PC-3 (cell line): Measurements from ENCODE around the gene TOMM7.
A peak's percentile ranks its signal among the peaks of the same experiment; 100 is the strongest.

ENCODE experiments used
- EZH2phosphoT487 ChIP-seq: fragments of 300-600 bp; sonication (generic); IDR thresholded peaks from 2 replicates; pipeline ENCODE4 v1.6.1; 2018; ENCODE audit warnings: mild to moderate bottlenecking, antibody characterized with exemption, low read length, borderline replicate concordance
- TF ChIP-seq, protein P1 (sequence below): fragments of 300-600 bp; sonication (generic); conservative IDR thresholded peaks from 2 replicates; pipeline ENCODE4 v1.5.1; 2017; ENCODE audit warnings: antibody characterized with exemption, low read depth, mild to moderate bottlenecking, low read length

DNA sequence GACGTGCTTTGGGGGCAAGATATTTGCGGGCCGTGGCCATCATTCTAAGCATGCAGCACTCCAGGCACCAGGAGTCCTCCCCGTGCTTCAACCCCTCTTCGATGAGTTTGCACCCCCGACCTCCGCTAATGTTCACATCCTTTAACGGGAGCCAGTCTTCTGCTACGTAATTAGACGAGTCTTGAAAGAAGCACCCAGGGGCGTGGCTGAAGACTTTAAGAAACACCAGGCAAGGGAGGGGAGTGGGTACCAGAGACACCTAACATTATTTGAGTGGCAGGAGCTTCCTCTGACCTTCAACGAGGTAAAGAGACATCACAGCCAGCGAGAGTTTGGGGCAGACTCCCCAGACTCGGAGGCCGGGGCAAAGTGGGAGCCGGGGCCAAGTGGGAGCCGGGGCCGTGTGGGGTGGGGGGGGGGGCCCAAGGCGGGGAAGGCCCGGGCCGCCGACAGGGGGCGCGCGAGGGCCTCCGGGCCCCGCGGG is 31.1 kb upstream of the TOMM7 start:
- TF ChIP-seq, protein P1, sequence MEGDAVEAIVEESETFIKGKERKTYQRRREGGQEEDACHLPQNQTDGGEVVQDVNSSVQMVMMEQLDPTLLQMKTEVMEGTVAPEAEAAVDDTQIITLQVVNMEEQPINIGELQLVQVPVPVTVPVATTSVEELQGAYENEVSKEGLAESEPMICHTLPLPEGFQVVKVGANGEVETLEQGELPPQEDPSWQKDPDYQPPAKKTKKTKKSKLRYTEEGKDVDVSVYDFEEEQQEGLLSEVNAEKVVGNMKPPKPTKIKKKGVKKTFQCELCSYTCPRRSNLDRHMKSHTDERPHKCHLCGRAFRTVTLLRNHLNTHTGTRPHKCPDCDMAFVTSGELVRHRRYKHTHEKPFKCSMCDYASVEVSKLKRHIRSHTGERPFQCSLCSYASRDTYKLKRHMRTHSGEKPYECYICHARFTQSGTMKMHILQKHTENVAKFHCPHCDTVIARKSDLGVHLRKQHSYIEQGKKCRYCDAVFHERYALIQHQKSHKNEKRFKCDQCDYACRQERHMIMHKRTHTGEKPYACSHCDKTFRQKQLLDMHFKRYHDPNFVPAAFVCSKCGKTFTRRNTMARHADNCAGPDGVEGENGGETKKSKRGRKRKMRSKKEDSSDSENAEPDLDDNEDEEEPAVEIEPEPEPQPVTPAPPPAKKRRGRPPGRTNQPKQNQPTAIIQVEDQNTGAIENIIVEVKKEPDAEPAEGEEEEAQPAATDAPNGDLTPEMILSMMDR = peak; percentile 46; the same call in 1 of the 2 replicates
- TF ChIP-seq EZH2phosphoT487 = no peak
